DOHH2 (cell line): Measurements from ENCODE around the gene RGMA.

ENCODE experiments used
- H3F3A ChIP-seq: fragments of 200-600 bp; sonication (generic), shearing (Covaris generic); 2 replicates; pipeline ENCODE4 v1.6.0; 2016; ENCODE audit warnings: antibody characterized with exemption, mild to moderate bottlenecking; ENCODE audit not compliant: control insufficient read depth, insufficient read depth
- H3K27ac ChIP-seq: fragments of 200-600 bp; sonication (generic); 2 replicates; pipeline ENCODE4 v1.5.1; 2014; ENCODE audit warnings: low read depth, mild to moderate bottlenecking, low read length, moderate library complexity
- H3K27me3 ChIP-seq: fragments of 200-600 bp; sonication (generic); 2 replicates; pipeline ENCODE4 v1.6.1; 2014; ENCODE audit warnings: mild to moderate bottlenecking, low read length, mixed read lengths; ENCODE audit not compliant: control insufficient read depth
- H3K36me3 ChIP-seq: fragments of 200-600 bp; sonication (generic); 2 replicates; pipeline ENCODE4 v1.6.1; 2014; ENCODE audit warnings: mild to moderate bottlenecking, low read length, moderate library complexity, mixed read lengths; ENCODE audit not compliant: control insufficient read depth
- H3K4me1 ChIP-seq: fragments of 200-600 bp; sonication (generic); 2 replicates; pipeline ENCODE4 v1.6.1; 2014; ENCODE audit warnings: mild to moderate bottlenecking, low read length, mixed read lengths; ENCODE audit not compliant: control insufficient read depth
- H3K4me2 ChIP-seq: fragments of 200-600 bp; sonication (generic); 2 replicates; pipeline ENCODE4 v1.6.0; 2014; ENCODE audit warnings: mild to moderate bottlenecking, low read length, moderate library complexity
- H3K4me3 ChIP-seq: fragments of 200-600 bp; sonication (generic); 2 replicates; pipeline ENCODE4 v1.5.1; 2014; ENCODE audit warnings: mild to moderate bottlenecking, low read length, mixed read lengths
- H3K79me2 ChIP-seq: fragments of 200-600 bp; sonication (generic); 2 replicates; pipeline ENCODE4 v1.6.1; 2014; ENCODE audit warnings: mild to moderate bottlenecking, low read length, mixed read lengths; ENCODE audit not compliant: control insufficient read depth
- H3K9me2 ChIP-seq: fragments of 200-600 bp; sonication (generic); replicated peaks from 2 replicates; pipeline ENCODE4 v1.6.1; 2014; ENCODE audit warnings: mild to moderate bottlenecking, low read length, mixed read lengths; ENCODE audit not compliant: control insufficient read depth
- H3K9me3 ChIP-seq: fragments of 200-600 bp; sonication (generic); 2 replicates; pipeline ENCODE4 v1.6.1; 2014; ENCODE audit warnings: antibody characterized with exemption, low read length, mixed read lengths; ENCODE audit not compliant: control insufficient read depth, insufficient read depth
- H4K20me1 ChIP-seq: fragments of 200-600 bp; sonication (generic); 2 replicates; pipeline ENCODE4 v1.6.0; 2014; ENCODE audit warnings: low read depth, mild to moderate bottlenecking, antibody characterized with exemption, low read length, moderate library complexity; ENCODE audit not compliant: control insufficient read depth, insufficient read depth
- CTCF ChIP-seq: fragments of 200-600 bp; sonication (generic); IDR thresholded peaks from one replicate; pipeline ENCODE4 v1.5.1; 2014; ENCODE audit warnings: antibody characterized with exemption, mild to moderate bottlenecking, low read depth, low read length; ENCODE audit not compliant: poor library complexity, severe bottlenecking
- EZH2phosphoT487 ChIP-seq: fragments of 200-600 bp; sonication (generic); IDR thresholded peaks from 2 replicates; pipeline ENCODE4 v1.6.1; 2017; ENCODE audit warnings: borderline replicate concordance, mild to moderate bottlenecking, antibody characterized with exemption, low read length, moderate library complexity, mixed read lengths

Gene RGMA

GRCh38 chr15:93070551-93071296 is 18.3 kb downstream of the RGMA start:
- Histone ChIP-seq H3F3A (no peaks in the 10 kb centered on the region), H3K27ac (no peak overlapping the region), H3K4me1 (no peaks in the 10 kb centered on the region), H4K20me1 (no peaks in the 10 kb centered on the region), H3K9me2 (no peaks in the 10 kb centered on the region), H3K4me3 (no peak overlapping the region), H3K9me3 (no peaks in the 10 kb centered on the region), H3K4me2 (no peak overlapping the region), H3K79me2 (no peaks in the 10 kb centered on the region), H3K27me3 (peaks cover 20% of the 10 kb centered on the region), H3K36me3 (no peaks in the 10 kb centered on the region)
- TF ChIP-seq CTCF (no peak), EZH2phosphoT487 (no peak)

- H3K4me1 ChIP-seq = no peaks in the 10 kb centered on the region
- H3K9me2 ChIP-seq = no peaks in the 10 kb centered on the region
- TF ChIP-seq CTCF (no peak), EZH2phosphoT487 (no peak)
- no peak overlapping the region for H3K4me3 ChIP-seq
- no peak overlapping the region for H3K27ac ChIP-seq
- no peaks in the 10 kb centered on the region for H3K36me3 ChIP-seq
- no peaks in the 10 kb centered on the region for H4K20me1 ChIP-seq
- H3K79me2 ChIP-seq = no peaks in the 10 kb centered on the region
- H3K9me3 ChIP-seq = no peaks in the 10 kb centered on the region
- H3K27me3 ChIP-seq = peaks cover 20% of the 10 kb centered on the region
- no peaks in the 10 kb centered on the region for H3F3A ChIP-seq
- no peak overlapping the region for H3K4me2 ChIP-seq
Observed at GRCh38 chr15:93070132-93070531, 18.9 kb downstream of the RGMA start.

- Histone ChIP-seq H3K27me3 (peaks cover 24% of the 10 kb centered on the region), H3K4me2 (no peak overlapping the region), H3K27ac (no peak overlapping the region), H3K4me3 (no peak overlapping the region), H3K79me2 (no peaks in the 10 kb centered on the region), H3K9me3 (no peaks in the 10 kb centered on the region), H3K9me2 (no peaks in the 10 kb centered on the region), H4K20me1 (no peaks in the 10 kb centered on the region), H3K4me1 (no peaks in the 10 kb centered on the region), H3F3A (no peaks in the 10 kb centered on the region), H3K36me3 (no peaks in the 10 kb centered on the region)
- TF ChIP-seq CTCF = no peak
- no peak for TF ChIP-seq EZH2phosphoT487
Observed at GRCh38 chr15:93068581-93069199, 20.3 kb downstream of the RGMA start.
